NCI-H345 treated with DMSO at 0.1 percent for 48 hours (cell line): ENCODE data around the gene KIF25.
A peak's percentile ranks its signal among the peaks of the same experiment; 100 is the strongest.

Source experiments
- DNase-seq: peaks from one replicate; lab custom pipeline; 2025; ENCODE audit not compliant: unreplicated experiment; lab: John Stamatoyannopoulos, UW

The KIF25 gene, protein sequence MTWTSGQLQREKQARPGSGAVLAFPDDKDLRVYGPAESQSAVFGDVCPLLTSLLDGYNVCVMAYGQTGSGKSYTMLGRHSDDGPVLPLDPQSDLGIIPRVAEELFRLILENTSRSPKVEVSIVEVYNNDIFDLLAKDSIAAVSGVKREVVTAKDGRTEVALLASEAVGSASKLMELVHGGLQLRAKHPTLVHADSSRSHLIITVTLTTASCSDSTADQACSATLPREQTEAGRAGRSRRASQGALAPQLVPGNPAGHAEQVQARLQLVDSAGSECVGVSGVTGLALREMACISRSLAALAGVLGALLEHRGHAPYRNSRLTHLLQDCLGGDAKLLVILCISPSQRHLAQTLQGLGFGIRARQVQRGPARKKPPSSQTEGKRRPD

DNA sequence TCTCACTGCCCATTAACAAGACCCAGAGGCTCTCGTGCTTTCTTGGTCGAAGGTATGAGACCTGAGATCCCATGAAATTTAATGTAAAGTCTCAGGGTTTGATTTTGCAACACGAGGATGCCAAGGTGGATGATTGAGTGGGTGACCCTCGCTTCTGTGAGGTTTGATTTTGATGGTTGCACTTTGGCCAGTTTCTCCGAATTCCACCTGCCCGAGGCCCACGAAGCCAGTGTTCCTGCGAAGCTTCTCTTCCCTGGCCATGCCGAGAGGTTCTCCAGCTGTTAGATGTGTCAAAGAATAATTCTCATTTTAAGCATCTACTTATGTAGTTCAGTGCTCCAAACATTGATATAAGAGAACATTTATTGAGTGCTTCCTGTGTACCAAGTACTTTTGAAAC is at the start of gene KIF25:
Gene KIF25, plus strand, starts transcription at position 30 of the 400 bp plus-strand sequence. CDS start 31,915 bp downstream, outside the sequence.
- no peak for DNase-seq

DNA sequence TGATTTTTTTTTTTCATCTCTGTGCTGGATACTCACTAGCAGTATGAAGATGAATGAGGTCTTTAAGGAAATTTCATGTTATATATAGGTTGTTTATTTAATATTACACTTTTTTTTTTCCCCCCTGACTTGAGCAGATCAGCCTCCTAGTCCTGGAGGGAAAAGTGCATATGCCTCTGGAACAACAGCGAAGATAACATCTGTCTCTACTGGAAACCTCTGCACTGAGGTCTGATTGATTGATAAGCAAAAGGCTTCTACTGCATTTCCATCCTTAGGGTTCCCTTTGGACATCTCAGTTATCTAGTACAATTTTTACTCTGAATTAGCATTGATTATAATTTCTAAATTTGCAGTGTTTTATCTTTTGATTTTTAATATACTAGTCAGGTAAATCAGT is 49.8 kb upstream of the KIF25 start:
- no peak for DNase-seq

DNA sequence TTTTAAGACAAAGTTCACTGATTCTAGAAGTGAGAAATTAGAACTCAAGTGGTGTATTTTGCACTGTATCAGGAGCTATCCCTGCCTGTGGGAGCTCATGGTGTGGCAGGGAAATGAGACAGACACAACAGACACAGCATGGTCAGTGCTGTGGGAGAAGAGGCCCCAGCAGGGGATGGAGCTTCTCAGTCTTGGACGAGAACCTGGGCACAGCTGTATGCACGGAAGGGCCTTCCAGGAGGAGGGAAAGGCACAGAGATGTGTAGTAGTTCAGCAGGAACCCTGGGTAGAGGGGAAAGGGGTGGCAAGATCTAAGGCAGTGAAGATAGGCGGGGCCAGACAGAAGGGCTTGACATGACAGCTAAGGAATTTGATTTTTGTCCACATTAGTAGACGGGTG is 48.8 kb upstream of the KIF25 start:
- no peak for DNase-seq

DNA sequence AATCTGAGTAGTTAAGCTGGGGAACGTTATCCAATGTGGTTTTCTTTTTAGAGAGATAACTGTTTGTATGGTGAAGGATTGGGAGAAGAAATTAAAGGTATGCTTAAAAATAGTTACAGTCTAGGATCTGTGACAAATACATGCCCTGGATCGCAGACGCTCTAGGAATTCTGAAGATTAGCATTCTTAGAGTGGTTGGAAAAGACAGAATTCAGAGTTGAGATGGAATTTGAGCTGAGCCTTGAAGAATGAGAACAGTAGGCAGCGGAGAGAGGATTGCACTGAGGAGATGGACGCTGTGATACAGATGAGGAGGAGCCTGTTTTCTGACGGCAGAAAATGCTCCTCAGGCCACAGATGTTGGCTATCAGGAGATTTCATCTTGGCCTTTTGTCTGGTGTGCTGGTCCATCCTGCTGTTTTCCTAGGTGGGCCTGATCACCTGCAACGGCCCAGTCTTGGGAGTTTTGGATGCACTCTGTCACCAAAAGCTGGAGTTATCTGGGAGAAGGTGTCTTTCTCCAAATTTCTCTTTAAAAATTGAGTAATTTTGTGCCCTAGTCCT is 48.3 kb upstream of the KIF25 start:
- DNase-seq = no peak

DNA sequence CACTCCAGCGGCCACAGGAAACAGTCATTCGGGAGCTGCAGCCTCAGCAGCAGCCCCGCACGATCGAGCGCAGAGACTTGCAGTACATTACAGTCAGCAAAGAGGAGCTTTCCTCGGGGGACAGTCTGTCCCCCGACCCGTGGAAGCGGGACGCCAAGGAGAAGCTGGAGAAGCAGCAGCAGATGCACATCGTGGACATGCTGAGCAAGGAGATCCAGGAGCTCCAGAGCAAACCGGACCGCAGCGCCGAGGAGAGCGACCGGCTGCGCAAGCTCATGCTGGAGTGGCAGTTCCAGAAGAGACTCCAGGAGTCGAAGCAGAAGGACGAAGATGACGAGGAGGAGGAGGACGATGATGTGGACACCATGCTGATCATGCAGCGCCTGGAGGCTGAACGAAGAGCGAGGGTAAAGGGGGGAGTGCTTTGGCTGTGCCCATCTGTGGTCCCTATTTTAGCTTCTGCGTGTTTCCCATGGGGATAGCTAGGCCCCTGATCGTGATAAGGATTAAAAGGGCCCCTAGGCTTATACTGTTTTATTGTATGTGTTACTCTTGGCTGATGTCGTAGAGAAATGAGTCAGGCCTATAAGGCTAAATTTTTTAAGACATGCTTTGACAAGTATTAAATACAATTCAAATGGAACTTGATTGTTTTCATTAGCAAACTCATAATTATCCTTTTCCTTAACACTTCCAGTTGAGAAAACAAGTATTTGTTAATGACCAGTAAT is 45.5 kb upstream of the KIF25 start:
- DNase-seq = no peak

DNA sequence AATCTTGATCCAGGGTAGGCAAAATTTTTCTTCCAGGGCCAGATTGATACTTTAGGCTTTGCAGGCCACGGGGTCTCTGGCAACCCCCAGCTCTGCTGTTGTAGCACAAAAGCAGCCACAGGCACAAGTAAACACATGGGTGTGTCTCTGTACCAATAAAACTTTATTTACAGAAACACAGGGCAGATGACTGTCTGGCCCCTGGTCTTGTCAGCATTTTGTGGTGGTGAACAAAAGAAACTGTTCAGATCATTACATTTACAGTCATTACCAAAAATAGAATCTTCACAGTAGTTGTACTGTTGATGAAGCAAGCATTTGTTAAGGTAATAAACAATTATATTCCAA is 45.0 kb upstream of the KIF25 start:
- DNase-seq = no peak

DNA sequence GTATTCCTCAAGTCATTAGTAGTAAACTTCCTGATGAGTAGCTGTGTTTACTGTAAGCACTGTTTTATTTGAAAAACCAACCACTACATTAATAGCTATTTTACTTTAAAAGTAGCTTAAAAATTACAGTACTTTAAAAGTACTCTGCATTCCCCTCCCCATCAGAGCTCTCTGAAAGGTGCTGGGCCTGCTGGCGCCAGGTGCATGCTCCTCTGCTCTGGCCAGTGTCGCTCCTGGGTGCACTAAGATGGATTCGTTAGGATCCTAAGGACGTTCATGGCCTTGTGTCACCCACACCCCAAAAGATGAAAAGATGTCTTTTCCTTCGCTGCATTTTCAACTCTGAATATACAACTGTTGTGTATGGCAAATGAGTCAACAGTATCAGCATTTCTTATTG is 43.9 kb upstream of the KIF25 start:
- no peak for DNase-seq

DNA sequence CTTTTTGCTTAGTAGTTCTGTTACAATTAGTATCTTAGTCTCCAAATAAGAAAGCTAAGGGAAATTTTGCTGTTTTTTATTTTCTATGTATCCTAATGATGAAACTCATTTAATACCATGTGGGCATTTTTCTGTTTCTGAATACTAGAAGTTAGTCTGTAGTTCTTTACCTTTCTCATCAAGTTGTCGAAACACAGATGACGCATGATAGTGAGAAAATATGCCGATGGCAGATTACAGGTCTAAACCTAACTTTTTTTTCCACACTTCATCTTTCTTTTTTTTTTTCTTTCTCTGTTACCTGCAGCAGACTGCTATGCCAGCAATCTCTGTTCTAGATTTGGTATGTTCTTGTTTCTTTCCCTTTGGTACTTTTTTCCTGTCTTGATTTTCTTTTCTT is 43.3 kb upstream of the KIF25 start:
- DNase-seq = no peak

DNA sequence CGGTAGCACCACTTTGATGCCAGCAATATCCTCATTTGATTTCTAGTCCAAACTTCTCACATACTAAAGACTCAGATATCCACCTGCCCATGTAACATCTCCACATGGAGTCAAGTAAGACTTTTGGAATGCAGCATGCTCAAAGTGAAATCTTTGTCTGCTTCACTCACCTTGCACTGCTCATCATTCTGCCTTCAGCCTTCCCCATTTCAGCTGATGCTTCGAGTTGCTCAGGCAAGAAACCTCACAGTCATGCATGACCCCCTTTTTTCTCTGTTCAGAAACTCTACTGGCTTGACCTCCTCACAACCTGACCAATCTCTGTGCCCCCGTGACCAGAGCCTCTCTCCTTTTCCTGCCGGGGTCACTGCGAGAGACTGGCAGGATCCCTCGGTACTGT is 41.0 kb upstream of the KIF25 start:
- DNase-seq = no peak

DNA sequence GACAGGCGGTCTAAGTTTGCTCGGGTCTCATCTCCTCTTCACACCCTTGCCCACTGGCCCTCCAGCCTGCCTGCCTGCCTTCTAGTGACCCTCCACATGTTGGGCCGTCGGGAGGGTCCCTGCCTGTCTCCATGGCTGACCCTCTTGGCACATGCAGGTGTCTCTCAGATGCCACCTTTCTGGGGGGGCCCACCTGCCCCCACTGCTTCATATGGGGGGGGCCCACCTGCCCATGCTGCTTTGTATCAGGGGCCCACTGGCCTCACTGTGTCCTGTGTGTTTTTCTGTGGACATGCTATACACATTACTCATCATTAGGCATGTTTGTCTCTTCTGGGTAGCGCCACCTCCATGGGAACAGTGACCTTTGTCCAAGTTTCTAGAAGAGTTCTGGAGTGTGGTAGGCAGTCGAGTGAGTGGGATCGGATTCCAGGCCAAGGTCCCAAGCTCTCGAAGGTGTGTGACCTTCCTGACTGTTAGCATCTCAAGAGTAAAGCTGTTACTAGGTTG is 40.4 kb upstream of the KIF25 start:
- no peak for DNase-seq

DNA sequence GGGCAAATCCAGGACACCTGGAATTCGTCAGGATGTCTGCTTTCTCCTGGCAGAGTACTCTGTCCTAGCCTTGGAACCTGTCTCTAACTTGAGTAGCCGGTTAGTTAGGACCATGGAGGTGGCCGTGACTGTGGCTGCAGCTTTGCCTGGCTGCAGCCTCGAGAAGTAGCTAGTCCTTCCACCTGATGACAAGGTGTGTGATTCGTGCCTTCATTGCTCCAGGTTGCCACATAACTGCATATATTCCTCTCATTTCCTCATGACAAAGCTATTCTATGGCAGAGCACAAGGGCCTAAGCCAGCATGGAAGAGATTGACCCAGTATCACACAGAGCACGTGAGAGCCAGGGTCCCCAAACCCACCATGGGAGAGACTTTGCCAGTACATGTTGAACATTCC is 39.8 kb upstream of the KIF25 start:
- no peak for DNase-seq

DNA sequence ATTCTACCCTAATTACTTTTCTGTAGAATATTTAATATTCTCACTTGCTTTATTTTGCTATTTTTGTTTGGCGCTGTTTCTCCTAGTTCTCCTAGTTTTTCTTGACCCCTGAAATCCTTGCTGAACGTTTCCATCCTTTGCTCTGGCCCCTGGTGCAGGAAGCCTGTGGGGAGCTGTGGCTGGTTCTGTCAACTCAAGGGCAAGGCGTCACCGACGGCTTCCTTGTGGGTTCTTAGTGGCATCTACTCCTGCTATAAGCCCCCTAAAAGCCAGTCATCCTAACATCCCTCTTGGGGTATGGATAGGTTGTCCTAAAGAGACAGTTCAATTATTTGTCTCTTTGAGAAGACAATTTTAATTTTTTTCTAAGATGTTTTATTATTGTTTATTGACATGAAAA is 36.9 kb upstream of the KIF25 start:
- no peak for DNase-seq

DNA sequence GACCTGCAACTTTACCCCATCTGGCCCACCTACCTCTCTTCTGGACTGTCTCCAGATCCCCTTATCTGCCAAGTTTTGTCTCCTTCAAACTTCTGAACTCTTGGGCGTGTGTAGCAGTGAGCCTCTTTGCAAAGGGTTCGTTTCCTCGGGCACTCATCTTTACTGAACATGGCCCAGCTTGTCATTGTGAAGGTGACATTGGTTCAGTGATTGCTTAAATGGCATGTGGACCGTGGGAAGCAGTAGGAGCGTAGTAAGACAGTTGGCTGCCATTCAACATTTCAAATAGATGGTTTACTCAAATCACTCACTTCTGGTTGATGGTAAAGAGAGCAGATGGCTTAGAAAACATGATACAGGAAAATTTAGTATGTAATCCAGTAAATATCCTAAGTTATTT is 34.8 kb upstream of the KIF25 start:
- no peak for DNase-seq

DNA sequence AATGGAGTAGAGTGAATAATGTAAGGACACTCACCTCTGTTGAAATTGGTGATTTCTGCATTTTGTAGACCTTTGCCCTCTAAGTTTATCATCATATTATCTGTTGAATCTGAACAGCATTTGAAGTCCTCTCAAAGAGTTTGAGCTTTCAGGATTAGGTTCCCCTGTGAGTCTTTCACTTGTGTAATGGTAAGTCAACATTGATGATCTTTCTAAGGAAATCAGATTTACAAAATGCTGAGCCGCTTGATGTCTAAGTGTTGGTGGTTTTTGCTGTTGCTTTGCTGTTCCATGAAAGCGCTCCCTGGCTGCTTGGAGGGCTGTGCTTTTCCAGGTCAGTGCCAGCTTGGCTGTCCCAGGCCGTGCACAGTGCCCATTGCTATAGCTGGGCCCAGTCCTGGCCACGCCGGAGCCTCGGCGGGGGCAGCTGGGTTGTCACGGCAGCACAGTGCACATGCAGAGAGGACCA is 33.8 kb upstream of the KIF25 start:
- DNase-seq = no peak

DNA sequence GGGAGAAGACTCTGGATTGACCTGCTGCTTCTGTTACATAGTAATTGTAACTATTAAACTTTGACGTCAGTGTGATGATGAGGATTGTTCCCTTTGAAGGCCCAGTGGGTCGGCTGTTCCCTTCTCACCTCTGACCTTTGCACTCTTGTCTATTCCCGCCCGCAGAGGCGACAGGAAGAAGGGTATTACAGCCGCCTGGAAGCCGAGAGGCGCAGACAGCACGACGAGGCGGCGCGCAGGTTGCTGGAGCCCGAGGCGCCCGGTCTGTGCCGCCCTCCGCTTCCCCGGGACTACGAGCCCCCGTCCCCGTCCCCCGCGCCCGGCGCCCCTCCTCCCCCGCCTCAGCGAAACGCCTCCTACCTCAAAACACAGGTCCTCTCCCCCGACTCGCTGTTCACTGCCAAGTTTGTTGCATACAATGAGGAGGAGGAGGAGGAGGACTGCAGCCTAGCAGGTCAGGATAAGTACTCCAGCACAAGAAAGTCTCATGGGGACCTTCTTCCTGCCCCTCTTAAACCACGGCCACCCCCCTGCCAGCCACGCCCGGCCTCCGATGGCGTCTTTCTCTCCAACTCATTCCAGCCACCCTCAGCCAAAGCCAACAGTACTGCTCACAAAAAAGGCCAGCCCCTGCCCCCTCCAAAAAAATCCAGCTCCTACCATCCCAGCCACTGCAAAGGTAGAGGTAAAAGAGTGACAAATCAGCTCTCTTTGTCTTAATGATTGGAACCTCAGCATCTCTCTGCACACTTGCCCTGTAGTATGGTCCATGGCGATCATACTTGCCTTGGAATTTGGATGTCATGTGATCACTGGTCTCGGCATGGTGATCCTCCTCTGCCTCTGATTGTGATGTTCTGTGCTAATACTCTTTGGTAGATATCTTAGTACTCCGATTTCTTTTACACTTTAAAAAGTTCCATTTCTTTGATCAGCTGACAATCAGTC is 31.6 kb upstream of the KIF25 start:
- no peak for DNase-seq

DNA sequence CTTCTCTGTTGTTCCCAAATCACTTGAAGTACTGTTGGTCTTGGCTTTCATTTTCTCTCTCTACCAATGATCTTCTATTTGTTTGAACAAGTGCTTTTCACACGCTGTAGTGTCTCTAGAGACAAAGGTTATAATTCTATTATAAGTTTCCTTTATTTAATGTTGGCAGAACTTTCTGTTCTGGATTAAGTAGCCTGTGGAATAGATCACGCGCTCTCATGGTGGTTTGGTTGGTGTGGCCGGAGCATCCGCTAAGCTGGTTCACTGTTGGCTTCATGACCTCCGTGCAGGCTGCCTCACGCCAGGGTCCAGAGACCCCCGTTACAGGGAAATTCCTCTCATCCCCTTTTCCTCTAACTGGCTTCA is 30.9 kb upstream of the KIF25 start:
- no peak for DNase-seq

DNA sequence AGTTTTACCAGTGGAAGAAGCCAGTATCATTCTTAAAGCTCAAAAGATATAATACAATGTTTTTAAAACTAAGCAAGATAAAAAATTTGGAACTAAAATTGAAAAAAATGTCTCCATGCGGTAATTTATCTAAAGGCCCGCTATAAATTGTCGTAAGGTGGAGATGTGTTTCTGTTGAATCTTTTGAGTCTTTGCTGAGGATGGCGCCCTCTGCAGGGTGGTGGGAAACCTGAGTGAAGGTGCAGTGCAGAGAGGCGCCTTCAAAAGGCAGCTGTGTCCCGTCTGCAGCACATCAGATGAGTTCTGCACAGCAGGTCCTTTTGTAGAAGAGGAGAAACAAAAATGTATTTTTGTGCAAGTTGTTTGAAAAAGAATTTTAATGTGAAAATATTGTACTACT is 29.4 kb upstream of the KIF25 start:
- no peak for DNase-seq

DNA sequence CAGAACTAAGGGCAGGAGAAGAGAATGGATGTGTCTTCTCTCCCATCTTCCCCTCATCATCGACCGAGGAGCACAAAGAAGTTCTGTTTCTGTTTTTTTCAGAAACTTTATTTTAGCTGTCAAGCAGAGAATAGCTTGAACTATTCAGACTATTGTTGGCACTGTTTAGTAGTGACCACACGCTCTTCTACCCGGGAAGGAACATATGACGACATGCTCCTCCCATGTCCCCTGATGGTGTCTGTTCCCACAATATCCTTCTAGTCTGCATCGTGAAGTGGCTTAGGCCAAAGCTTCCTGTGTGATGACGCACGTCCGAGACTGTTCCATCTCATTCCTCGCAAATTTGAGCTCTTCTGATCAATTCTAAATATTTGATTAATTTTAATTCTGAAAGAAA is 27.2 kb upstream of the KIF25 start:
- DNase-seq = no peak

DNA sequence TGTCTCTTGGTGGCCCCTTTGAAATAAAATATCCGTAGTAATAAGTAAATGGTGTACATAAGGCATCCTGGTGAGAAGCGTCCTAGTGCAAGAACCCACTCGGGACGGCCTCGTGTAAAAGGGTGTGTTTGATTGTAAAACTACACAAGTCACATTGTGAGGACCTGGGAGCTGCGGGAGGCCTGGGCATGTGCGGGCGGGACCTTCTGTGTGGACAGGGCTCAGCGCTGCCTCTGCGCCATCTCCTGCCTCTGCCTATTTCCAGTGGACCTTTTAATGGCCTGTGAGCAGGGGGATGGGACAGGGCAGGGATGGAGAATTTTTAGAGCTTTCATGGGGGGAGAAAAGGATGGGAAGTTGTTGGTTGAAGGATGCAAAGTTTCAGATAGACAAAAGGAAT is 25.3 kb upstream of the KIF25 start:
- DNase-seq = no peak

DNA sequence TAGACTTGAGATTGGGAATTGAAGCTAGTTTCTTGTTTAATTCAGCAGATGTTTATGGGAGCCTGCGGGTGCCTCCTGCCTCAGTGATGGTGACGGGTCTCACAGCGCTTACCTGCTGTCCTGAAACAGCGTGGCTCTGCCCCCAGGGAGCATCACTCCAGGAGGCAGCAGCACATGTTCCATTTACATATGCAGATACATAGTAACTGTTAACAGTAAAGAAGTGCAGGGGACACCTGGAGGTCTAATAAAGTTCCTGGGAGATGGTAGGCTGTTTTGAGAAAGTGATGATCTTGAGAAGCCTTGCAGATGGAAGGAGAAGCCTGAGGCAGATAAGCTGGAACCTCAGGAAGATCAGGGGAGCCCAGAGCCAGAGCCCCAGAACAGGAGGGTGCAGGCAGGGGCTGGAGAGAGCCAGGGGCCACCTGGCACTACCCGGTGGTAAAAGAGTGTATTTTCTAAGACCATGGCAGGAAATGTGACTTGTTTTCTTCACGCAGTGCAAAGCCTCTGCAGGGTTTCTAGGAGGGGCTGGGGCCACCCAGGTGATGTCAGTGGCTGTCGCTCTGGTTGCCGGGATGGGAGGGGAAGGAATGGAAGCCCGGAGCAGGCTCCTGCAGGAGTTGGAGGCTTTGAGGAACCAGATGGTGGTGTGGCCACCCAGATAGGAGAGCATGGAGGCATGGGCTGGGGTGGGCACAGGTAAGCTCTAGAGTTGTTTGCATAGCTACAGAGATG is 24.2 kb upstream of the KIF25 start:
- DNase-seq = peak; percentile 25
